Renal cortex interstitium (tissue), 11 donors: ENCODE measurements around the gene GOLGA6C. TPM values are rescaled to one million over a fixed set of nuclear protein-coding genes. Genes with fewer than 3 reads are reported as not detected.
"Not testable (repeated sequence)": the region's sequence is repeated elsewhere in the genome, so short reads cannot be mapped to it uniquely, and the experiment has no call there.

ENCODE experiments used
- DNase-seq, 11 donors: peaks; one replicate each; pipeline ENCODE4 v3.0.0-alpha.2; 2013; ENCODE audit warnings: low read depth in 9 of 11, low spot score in 4 of 11; ENCODE audit errors: extremely low read depth in 1 of 11
- polyA plus RNA-seq, 3 donors: library from polyadenylated mRNA; unstranded; fragments of 120-200 nt; gene quantifications; one replicate each; pipeline ENCODE4 v1.2.1, GENCODE V29; 2013; ENCODE audit not compliant: insufficient read length in 3 of 3

GOLGA6C gene
- polyA plus RNA-seq, 3 donors = not detected

DNA sequence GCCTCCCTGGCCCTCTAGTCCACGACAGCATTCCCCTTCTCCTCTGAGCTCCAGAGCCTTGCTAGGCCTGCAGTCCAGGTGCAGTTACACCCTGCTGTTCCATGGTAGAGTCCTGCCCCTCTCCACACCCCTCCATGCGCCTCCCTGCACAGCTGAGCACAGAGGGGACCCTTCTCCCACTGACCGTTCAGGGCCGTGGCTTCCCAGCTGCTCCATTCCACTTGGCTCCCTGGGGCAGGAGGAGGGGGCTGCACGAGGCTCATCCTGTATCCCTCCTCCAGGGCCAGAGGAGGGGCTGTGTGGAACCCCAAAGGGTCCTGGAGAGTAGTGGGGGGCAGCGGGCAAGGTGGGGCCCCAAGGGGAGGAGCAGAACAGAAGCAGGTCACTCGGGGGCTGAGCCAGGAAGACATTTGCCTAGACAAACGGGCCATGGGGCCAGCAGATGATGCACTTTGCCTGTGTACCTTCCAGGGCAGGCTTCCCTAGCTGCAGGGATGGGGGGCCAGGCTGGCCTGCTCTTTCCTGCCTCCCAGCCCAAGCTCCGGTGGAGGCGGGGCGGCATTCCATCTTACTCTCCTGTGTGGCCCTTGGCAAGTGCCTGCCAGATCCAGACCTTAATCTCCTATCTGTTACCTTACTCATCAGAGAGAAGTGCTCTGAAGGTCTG is 20.7 kb upstream of the GOLGA6C start:
- no peak for DNase-seq

DNA sequence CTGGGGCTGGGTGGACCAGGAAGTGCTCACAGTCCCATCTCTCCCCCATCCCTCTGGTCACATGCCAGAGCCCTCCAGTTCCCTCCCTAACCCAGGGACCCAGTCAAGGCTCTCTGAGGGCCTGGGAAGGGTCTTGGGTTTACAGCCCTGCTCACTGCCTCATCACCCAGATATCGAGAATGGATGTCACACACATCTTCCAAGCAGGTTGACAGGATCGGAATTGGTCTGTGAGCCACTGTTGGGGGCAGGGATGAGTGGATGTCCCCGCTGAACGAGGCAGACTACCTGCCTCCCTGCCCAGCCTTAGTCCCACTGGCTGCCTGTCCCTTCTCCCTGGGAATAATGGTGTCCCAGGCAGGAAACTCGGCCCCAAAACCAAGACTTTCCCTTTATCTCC is 20.0 kb upstream of the GOLGA6C start:
- DNase-seq = no peak

DNA sequence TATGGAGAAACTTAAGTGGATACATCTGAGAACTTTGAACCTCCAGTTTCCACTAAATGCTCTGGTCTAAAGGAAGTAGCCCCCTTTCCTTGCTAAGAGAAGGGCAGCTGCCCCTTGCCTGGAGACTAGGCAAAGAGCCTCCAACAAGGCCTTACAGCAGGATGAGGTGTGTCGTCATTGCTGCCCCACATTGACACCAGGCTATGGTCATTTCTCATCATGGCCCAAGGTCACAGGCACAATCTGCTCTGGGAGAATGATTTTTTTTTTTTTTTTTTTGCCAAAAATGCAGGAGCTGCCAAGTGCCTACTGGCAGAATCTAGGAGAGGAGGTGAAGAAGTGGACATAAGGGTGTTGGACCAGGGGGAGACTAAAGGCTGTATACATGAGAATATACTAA is 12.4 kb upstream of the GOLGA6C start:
- not testable (repeated sequence) for DNase-seq

DNA sequence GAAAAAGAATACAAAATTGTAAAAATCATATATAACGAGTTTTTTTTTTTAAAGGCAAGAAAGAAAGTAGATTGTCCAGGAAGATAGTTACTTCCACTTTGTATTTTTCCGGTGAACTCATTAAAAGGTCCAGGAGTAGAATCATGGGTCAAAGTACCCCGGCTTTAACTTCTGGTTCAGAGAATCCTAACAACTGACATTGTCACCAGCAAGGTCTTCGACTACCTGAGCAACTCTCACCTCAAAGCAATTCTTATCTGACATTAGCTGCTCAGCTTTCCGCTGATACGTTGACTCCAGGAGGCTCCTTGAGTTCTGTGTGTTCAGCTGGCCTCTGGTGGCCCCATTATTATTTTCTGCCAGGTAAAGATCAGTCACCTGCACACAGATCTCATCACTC is 9.1 kb upstream of the GOLGA6C start:
- DNase-seq = not testable (repeated sequence)

DNA sequence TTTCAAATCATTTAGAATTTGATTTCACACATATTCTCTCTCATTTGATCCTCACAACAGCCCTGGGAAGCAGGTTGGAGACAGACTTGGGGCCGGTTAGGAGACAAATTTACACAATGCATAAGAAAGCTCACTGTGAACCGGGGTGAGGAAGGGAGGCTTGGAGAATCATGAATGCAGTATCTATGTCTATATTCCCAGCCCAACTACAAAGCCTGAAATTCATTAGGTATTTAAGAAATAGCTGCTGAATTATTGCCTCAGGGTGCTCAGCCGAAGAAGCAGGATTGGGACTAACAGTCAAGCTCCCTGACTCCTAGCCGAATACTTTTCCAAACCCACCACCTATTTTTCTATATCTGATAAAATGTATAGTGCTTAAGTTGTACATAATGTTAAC is 8.4 kb upstream of the GOLGA6C start:
- no peak for DNase-seq

DNA sequence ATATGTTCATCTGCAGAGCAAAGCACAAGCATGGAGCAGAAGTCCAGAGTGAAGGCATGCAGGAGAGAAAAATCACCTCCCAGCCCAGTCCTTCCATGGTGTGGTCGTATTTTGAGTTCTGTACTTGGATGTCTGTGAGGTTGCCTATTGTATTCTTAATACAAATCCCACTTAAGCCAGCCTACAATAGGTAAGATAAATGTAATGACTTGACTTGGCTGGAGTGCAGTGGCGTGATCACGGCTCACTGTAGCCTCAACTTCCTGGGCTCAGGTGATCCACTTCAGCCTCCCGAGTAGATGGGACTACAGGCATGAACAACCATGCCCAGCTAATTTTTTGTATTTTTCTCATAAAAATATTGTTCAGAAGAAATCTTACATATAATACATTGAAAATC is 6.8 kb upstream of the GOLGA6C start:
- DNase-seq = not testable (repeated sequence)

DNA sequence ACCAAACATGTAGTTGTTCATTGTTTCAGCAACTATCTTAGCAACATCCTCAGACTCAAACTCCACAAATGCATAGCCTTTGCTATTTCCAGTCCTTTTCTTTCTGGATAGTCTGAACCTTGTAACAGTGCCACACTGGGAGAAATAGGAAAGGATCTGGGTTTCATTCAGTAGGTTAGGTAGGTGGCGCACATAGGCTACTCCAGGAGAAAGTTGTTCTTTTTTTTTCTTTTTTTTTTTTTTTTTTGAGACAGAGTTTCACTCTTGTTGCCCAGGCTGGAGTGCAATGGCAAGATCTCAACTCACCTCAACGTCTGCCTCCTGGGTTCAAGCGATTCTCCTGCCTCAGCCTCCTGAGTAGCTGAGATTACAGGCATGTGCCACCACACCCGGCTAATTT is 5.8 kb upstream of the GOLGA6C start:
- DNase-seq = not testable (repeated sequence)

DNA sequence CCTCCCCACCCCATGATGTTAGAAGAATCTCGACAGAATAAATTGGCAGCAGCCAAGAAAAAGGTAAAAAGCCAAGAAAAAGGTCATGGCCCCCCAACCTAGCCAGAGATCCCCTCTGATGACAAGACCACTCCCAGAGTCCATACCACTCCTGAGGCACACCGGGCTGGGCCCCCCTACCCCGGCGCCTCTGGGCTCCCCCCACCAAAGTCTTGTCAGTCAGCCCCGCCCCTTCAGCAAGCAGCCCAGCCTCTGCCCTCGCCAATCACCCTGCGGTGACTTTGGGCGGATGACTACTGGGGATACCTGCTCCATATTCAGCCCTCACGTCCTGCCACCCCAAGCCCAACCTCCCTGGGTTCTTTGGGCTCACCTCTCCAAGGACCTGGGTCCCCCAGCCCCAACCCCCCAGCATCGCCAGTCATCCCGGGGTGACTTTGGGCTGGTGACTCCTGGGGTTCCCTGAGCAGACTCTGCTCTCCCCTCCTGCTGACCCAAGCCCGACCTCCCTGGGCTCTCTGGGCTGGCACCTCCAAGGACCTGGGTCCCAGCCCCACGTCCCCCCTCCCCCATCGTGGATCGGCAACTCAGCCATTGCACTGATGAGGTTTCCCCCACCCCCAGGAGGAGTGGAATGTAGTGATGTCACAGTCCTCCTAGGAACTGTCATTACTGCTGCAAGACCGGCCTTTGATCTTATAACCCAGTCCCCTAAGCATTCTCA is 648 bp downstream of the GOLGA6C start:
- not testable (repeated sequence) for DNase-seq

DNA sequence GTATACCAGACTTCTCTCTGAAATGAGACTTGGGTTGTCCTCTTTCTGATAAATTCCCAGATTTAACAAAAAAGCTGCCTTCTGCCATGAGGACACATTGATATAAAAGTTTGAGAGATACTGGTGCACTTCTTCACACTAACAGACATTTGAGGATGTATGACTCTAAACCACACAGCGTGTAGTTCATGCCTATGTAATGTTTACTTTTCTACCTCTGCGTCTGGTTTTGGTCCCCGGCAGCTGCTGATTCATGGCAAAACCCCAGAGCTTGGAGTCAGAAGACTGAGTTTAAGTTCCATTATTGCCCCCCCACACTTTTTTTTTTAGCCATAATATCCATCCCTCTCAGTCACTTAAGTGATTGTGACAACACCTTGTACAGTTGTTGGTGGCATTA is 1.7 kb downstream of the GOLGA6C start:
- not testable (repeated sequence) for DNase-seq

DNA sequence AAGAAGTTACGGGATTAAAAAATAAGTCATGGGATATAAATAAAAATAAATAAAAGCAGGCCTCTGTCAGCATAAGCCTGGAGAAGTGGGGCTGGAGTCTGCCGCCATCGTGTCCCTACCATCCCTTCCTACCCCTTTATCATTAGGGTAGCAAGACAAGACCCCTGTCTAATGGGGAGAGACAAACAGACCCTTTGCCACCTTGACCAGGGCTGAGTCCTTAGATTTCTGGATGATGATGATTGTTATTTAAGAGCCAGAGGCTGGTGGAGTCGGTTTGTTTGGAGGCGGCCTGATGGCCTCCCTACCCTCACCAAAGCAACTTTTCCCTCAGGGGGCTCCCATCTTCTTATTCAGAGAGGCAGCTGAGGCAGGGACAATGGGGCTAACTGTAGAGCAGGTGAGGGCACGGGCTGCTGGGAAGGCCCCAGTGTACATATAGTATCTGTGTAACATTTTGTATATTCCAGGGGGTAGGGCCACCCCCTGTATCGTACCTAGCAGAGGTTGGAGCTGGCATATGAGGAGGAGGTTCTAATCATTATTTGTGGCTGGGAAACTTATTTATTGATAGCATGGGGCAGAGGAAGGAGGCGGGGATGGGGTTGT is 15.7 kb downstream of the GOLGA6C start:
- DNase-seq = not testable (repeated sequence)

DNA sequence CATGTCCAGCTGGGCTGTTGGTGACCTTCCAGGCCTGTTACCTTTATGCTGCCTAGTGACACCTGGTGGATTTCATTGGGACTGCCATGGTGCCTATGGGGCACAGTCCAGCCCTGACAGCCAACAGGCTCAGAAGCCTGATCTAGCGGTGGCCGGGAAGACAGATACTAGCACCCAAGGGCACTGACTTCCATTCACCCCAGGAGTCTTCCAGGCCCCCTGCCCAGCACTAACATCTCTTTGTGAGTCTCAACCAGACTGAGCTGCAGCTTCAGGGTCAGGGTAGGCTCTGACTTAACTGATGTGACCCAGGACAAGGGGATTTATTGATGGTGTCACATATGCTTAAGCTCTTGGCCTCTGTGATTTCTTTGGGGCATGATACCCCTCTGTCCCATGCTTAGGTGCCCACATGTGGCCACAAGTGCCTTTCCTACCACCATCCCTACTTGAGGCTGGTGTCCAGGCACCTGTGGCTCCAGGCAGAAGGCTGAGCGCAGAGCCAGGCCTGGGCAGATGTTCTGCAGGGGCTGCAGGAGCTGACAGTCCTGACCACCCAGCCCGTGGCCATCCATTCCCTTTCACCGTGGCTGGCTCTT is 16.5 kb downstream of the GOLGA6C start:
- peak in 2 of 11 donors; percentile 2 to 15 for DNase-seq

DNA sequence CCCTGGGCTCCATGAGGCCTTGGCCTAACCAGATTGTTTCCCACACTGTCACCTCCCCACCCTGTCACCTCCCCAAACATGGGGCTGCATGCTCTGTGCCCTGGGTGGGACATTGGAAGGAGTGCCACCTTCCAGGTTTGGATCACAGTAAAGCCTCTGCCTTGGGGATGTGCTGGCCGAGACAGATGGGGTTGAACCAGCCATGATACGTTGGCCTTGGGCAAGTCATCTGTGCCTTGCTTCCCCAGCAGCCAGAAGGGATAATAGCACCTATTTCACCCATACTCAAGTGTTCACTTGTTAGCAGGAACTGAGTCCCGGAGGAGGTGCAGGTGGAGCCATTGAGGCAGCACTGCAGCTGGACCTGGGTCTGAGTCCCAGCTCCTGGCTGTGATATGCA is 17.5 kb downstream of the GOLGA6C start:
- DNase-seq = not testable (repeated sequence)

DNA sequence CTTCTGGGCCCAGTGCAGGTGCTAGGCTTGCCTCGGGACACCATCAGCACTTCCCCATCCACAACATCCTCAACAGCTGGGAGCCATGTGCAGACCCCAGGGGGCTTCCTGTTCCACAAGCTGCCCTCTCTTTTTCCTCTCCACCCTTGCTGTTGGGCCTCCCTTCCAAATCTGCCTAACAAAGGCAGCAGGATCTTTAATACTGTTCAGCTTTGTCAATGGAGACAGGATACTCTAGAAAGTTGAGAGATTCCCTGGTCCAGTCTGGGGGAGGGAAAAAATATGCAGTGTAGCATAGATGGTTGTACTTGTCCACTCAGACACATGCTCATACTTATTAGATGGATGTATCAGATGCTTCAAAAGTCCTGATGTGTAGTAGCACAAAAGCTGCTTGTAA is 20.4 kb downstream of the GOLGA6C start:
- not testable (repeated sequence) for DNase-seq

DNA sequence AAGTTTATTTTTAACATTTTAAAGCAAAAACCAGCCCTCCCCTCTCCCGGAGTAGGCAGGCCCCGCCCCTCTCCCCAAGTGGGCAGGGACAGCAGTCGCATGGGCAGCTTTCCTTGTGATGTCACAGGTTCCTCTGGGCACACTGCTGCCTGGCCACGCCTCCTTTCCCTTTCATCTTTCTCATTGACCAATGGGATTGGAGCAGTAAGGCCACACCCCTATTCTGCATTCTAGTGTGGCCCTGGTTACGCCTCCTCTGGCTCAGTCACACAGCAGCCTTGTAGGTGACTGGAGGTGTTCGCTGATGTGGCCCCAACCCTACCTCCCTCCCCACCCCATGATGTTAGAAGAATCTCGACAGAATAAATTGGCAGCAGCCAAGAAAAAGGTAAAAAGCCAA is 24.4 kb downstream of the GOLGA6C start, which contains the start of gene GOLGA6D:
Gene GOLGA6D (plus strand): TSS at position 264 of the 400 bp plus-strand sequence. CDS start 41 bp downstream, at position 305.
- DNase-seq = not testable (repeated sequence)

DNA sequence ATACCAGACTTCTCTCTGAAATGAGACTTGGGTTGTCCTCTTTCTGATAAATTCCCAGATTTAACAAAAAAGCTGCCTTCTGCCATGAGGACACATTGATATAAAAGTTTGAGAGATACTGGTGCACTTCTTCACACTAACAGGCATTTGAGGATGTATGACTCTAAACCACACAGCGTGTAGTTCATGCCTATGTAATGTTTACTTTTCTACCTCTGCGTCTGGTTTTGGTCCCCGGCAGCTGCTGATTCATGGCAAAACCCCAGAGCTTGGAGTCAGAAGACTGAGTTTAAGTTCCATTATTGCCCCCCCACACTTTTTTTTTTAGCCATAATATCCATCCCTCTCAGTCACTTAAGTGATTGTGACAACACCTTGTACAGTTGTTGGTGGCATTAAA is 26.0 kb downstream of the GOLGA6C start:
- DNase-seq = not testable (repeated sequence)

DNA sequence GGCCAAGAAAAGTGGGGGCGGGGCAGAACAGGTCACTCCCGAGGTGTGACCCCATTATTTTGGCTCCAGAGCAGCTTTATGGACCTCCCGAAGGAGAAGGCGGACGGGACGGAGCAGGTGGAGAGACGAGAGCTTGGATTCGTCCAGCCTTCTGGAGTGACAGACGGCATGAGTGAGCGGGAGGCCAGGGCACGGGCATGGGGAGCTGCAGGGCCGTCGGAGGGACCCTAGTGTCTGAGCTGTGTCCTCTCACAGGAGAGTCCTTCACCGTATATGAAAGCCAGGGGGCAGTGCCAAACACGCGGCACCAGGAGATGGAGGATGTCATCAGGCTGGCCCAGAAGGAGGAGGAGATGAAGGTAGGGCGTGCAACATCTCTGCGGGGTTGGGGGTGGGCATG is 35.5 kb downstream of the GOLGA6C start:
- not testable (repeated sequence) for DNase-seq

DNA sequence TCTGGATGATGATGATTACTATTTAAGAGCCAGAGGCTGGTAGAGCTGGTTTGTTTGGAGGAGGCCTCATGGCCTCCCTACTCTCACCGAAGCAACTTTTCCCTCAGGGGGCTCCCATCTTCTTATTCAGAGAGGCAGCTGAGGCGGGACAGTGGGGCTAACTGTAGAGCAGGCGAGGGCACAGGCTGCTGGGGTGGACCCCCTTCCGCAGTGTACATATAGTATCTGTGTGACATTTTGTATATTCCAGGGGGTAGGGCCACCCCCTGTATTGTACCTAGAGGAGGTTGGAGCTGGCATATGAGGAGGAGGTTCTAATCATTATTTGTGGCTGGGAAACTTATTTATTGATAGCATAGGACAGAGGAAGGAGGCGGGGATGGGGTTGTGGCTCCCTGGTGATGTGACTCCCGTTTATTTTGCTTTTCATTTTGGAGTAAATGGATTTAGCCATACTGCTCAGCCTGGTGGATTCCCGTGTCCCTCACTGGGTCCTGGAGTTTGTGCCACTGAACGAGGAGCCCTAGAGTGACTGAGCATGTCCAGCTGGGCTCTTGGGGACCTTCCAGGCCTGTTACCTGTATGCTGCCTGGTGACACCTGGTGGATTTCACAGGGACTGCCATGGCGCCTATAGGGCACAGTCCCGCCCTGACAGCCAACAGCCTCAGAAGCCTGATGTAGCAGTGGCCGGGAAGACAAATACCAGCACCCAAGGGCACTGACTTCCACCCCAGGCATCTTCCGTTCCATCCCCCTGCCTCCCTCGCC is 40.6 kb downstream of the GOLGA6C start:
- not testable (repeated sequence) for DNase-seq

DNA sequence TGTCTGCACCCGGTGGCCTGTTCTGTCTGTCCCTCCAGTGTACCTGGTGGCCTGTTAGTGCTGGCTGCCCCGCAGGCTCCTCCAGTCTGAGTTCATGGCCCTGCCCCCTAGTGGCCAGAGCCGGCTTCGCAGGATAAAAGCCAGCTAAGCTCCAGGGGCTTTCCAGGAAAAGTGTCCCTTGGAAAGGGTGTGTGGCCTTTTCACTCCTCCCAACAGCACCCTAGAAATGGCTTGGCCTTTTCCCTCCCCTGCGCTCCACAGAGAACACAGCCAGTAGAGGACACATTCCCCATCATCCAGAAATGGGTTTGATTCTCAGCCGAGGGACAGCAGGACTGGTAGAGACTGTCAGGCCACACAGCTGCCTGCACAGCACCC is 41.2 kb downstream of the GOLGA6C start:
- DNase-seq = not testable (repeated sequence)

DNA sequence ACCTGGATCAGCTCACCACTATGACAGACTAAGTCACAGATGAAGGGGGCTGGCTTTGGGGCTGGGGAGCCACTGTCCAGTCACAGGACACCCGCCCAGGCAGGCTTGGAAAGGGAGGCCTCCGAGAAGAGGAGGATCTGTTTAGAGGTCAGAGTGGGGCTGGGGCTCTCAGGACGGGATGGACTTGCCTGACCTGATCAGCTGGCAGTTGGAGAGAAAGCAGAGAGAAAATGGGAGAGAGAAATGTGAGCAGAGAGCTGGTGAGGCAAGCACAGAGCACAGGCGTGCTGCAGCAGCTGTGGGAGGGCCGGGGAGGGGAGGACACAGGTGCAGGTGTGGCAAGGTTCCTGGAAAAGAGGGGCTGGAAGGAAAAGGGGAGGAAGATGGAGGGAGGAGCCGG is 41.9 kb downstream of the GOLGA6C start:
- not testable (repeated sequence) for DNase-seq
